Measurements from ENCODE around the gene RFNG.

RFNG gene

GRCh38 chr17:82024859-82025258 is 26.8 kb downstream of the RFNG start:
- no peak for DNase-seq

- DNase-seq = no peak
Measured at GRCh38 chr17:82023447-82024241, 28.0 kb downstream of the RFNG start.

GRCh38 chr17:82022981-82023446 is 28.6 kb downstream of the RFNG start, which contains the start of gene LRRC45:
Gene LRRC45, plus strand, starts transcription at chr17:82023305. Its CDS starts 339 bp downstream, at chr17:82023644.
- DNase-seq = peak; percentile 96 to 98

- DNase-seq = no peak
Measured at GRCh38 chr17:82022310-82022980, 29.2 kb downstream of the RFNG start, which contains the start of gene CENPX. Gene CENPX, minus strand, starts transcription at chr17:82022878. Its CDS starts 17 bp downstream, at chr17:82022861.

GRCh38 chr17:82021900-82022309 is 29.7 kb downstream of the RFNG start:
- no peak for DNase-seq

- peak; percentile 61 to 83 for DNase-seq
Measured at GRCh38 chr17:82021107-82021899, 30.3 kb downstream of the RFNG start.

GRCh38 chr17:82020572-82021106 is 31.0 kb downstream of the RFNG start:
- no peak for DNase-seq

GRCh38 chr17:82019690-82020571 is 31.7 kb downstream of the RFNG start:
- peak in 1 of 2 experiments; percentile 19 for DNase-seq

- no peak for DNase-seq
Measured at GRCh38 chr17:82018989-82019689, 32.5 kb downstream of the RFNG start.

GRCh38 chr17:82018152-82018988 is 33.2 kb downstream of the RFNG start:
- DNase-seq = no peak

- DNase-seq = no peak
Measured at GRCh38 chr17:82017612-82018151, 33.9 kb downstream of the RFNG start.

GRCh38 chr17:82016875-82017459 is 34.6 kb downstream of the RFNG start:
- DNase-seq = no peak

GRCh38 chr17:82016061-82016874 is 35.3 kb downstream of the RFNG start:
- DNase-seq = no peak

- DNase-seq = no peak
Measured at GRCh38 chr17:82015311-82015971, 36.2 kb downstream of the RFNG start.

- DNase-seq = no peak
Measured at GRCh38 chr17:82014971-82015310, 36.7 kb downstream of the RFNG start.

GRCh38 chr17:82014432-82014831 is 37.2 kb downstream of the RFNG start:
- DNase-seq = no peak

GRCh38 chr17:82013772-82014321 is 37.8 kb downstream of the RFNG start:
- no peak for DNase-seq

- no peak for DNase-seq
Measured at GRCh38 chr17:82013341-82013740, 38.3 kb downstream of the RFNG start.

Measured in SW 1271 (cell line).